GM12875 (cell line): ENCODE results near the gene SUPT20HL1.
"Not testable (repeated sequence)": the region's sequence is repeated elsewhere in the genome, so short reads cannot be mapped to it uniquely, and the experiment has no call there.

Source experiments
- H3K4me3 ChIP-seq: one replicate; pipeline ENCODE4 v1.5.1; 2011; ENCODE audit warnings: low read depth, low read length, control low read depth
- CTCF ChIP-seq: IDR thresholded peaks from 2 replicates; pipeline ENCODE4 v1.5.1; 2011; ENCODE audit warnings: low read depth, mild to moderate bottlenecking, control low read depth, inconsistent platforms, low read length, moderate library complexity, borderline replicate concordance; ENCODE audit not compliant: insufficient read depth

The SUPT20HL1 gene

GRCh38 chrX:24376403-24376802 is 16.0 kb downstream of the SUPT20HL1 start:
- no peak overlapping the region for H3K4me3 ChIP-seq
- no peak for TF ChIP-seq CTCF

- no peak overlapping the region for H3K4me3 ChIP-seq
- TF ChIP-seq CTCF, result no peak
Measured at GRCh38 chrX:24377195-24377594, 16.8 kb downstream of the SUPT20HL1 start.

- TF ChIP-seq CTCF, result no peak
- H3K4me3 ChIP-seq, result no peak overlapping the region
Measured at GRCh38 chrX:24377911-24378468, 17.6 kb downstream of the SUPT20HL1 start.

GRCh38 chrX:24378706-24379105 is 18.3 kb downstream of the SUPT20HL1 start:
- no peak for TF ChIP-seq CTCF
- no peak overlapping the region for H3K4me3 ChIP-seq

GRCh38 chrX:24380262-24381187 is 20.1 kb downstream of the SUPT20HL1 start:
- no peak overlapping the region for H3K4me3 ChIP-seq
- no peak for TF ChIP-seq CTCF

- not testable (repeated sequence) for H3K4me3 ChIP-seq
Measured at GRCh38 chrX:24382315-24382714, 21.9 kb downstream of the SUPT20HL1 start.

GRCh38 chrX:24387724-24388123 is 27.3 kb downstream of the SUPT20HL1 start:
- no peak for TF ChIP-seq CTCF
- no peak overlapping the region for H3K4me3 ChIP-seq

GRCh38 chrX:24391389-24391788 is 30.9 kb downstream of the SUPT20HL1 start:
- TF ChIP-seq CTCF, result no peak
- H3K4me3 ChIP-seq, result no peak overlapping the region
